Panc1 (cell line): ENCODE data around the gene INPP1. TPM values are rescaled to one million over a fixed set of nuclear protein-coding genes. Genes with fewer than 3 reads are reported as not detected.

ENCODE experiments used
- ATAC-seq: fragments of 200-7000 bp; cut with Tn5 transposase; 2 replicates; pipeline ENCODE4 v1.9.1; 2020; ENCODE audit warnings: mild to moderate bottlenecking, moderate library complexity
- BruUV-seq: library from RNA; stranded (reverse); fragments of 400-500 nt; replicated peaks from 2 replicates; lab custom pipeline; 2021; lab: Mats Ljungman, UMichigan
- CTCF ChIA-PET: fragments of 300-600 bp; sonication (Branson Sonifier 250); formaldehyde crosslinking; loops from one replicate; lab custom pipeline; 2022; ENCODE audit warnings: antibody characterized with exemption; lab: Charles Lee
- POLR2A ChIA-PET: fragments of 300-600 bp; sonication (Branson Sonifier 250); formaldehyde crosslinking; loops from one replicate; lab custom pipeline; 2022; ENCODE audit warnings: antibody characterized with exemption; lab: Charles Lee
- DNase-seq: peaks from one replicate; pipeline ENCODE4 v3.0.0-alpha.2; 2010; ENCODE audit warnings: low read depth, low spot score
- H3K27ac ChIP-seq: 2 replicates; pipeline ENCODE4 v1.5.1; 2011; ENCODE audit warnings: mild to moderate bottlenecking, low read length, inconsistent platforms
- H3K27me3 ChIP-seq: fragments of 200-500 bp; sonication (Bioruptor generic); 2 replicates; pipeline ENCODE4 v1.6.0; 2014; ENCODE audit warnings: low read length, inconsistent platforms; ENCODE audit not compliant: control insufficient read depth, insufficient read depth
- H3K36me3 ChIP-seq: fragments of 200-500 bp; sonication (Bioruptor generic); 2 replicates; pipeline ENCODE4 v1.5.1; 2014; ENCODE audit warnings: inconsistent platforms, mild to moderate bottlenecking, low read length, moderate library complexity; ENCODE audit not compliant: control insufficient read depth, insufficient read depth
- H3K4me1 ChIP-seq: 2 replicates; pipeline ENCODE4 v1.5.1; 2011; ENCODE audit warnings: inconsistent platforms, mild to moderate bottlenecking, low read length, moderate library complexity; ENCODE audit not compliant: control insufficient read depth, insufficient read depth
- H3K4me3 ChIP-seq, 2 experiments: 2 replicates each; pipeline ENCODE4 v1.5.1; 2011 to 2012; ENCODE audit warnings: low read depth in 2 of 2, low read length in 2 of 2, mild to moderate bottlenecking in 2 of 2, inconsistent platforms in 1 of 2, moderate library complexity in 1 of 2
- H3K9me3 ChIP-seq: fragments of 200-500 bp; sonication (Bioruptor generic); 2 replicates; pipeline ENCODE4 v1.5.1; 2014; ENCODE audit warnings: low read depth, mild to moderate bottlenecking, inconsistent platforms, low read length, moderate library complexity; ENCODE audit not compliant: control insufficient read depth, insufficient read depth
- POLR2AphosphoS5 ChIP-seq: IDR thresholded peaks from 2 replicates; pipeline ENCODE4 v1.6.1; 2012; ENCODE audit warnings: mild to moderate bottlenecking, low read depth, low read length, moderate library complexity
- SIN3A ChIP-seq: IDR thresholded peaks from 2 replicates; pipeline ENCODE4 v1.6.1; 2012; ENCODE audit warnings: low read depth, mild to moderate bottlenecking, low read length, moderate library complexity, borderline replicate concordance; ENCODE audit not compliant: insufficient read depth
- TCF7L2 ChIP-seq: IDR thresholded peaks from 2 replicates; pipeline ENCODE4 v1.6.1; 2011; ENCODE audit warnings: mild to moderate bottlenecking, low read depth, low read length, inconsistent platforms
- in situ Hi-C: cut with HindIII; loops from 2 replicates; pipeline ENCODE4 v1.10.0; 2016; ENCODE audit warnings: low sequenced_read_pairs, low pct_unique_long_range_greater_than_20kb
- intact Hi-C: fragments of 100-400 bp; cut with micrococcal nuclease; formaldehyde crosslinking; loops from one replicate; pipeline ENCODE4 v1.10.0; 2022; ENCODE audit not compliant: unreplicated experiment
- total RNA-seq: library from RNA; stranded (reverse); gene quantifications from one replicate; pipeline ENCODE4 v1.2.1, GENCODE V29; 2021; ENCODE audit not compliant: unreplicated experiment
- TF ChIP-seq, protein P1 (sequence below), 2 experiments: IDR thresholded peaks; 2 replicates each; pipeline ENCODE4 v1.6.1; 2011 to 2012; ENCODE audit warnings: low read depth in 2 of 2, control low read depth in 1 of 2, low read length in 1 of 2, mild to moderate bottlenecking in 1 of 2, moderate library complexity in 1 of 2; ENCODE audit not compliant: insufficient read depth in 1 of 2
- TF ChIP-seq, protein P2 (sequence below): fragments of 450-650 bp; IDR thresholded peaks from 2 replicates; pipeline ENCODE4 v1.5.1; 2017; ENCODE audit warnings: mild to moderate bottlenecking

The INPP1 gene
- total RNA-seq, 1 experiment from 2014 or later: 10.8 TPM

DNA sequence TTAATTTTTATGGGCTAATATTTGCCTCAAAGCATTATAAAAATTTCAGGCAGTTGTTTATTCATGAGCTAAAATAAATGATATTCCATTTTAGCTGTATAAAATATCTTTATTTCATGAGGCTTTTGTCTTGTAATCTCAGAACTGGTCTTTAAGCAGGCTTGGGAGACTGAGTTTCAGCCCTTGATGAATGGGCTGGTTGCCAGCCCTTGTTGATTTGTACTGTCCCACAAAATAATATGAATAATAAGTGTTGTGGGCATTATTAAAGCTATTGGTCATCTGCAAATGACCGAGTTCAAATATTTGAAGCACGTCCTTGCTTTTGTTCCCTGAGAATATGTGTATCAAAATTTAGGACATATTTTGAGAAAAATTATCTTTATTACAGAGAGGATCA lies 18.2 kb downstream of the INPP1 start:
- intact Hi-C loops: no loop called here
- in situ Hi-C loops: no loop called here
- CTCF ChIA-PET: no interaction called here

DNA sequence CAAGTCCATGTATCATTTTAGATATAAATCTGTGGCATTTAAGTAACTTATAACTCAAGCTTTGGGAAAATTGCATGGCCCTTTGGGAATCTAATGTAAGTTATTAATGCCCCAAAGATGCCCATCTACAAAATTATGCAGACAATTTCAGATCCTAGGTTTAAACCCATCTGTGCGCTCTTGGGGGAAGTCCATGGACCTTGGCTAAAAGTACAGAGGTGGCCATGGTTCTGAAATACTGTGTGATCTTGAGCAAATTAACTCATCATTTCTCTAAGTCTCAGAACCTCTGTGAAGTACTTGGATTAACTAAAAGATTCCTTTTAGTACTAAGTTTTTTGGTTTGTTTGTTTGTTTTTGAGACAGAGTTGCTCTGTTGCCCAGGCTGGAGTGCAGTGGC lies 19.5 kb downstream of the INPP1 start:
- in situ Hi-C loops (no loop called here), intact Hi-C loops (no loop called here)
- BruUV-seq: no TSS peak
- H3K27ac ChIP-seq: no peak overlapping the region
- POLR2A ChIA-PET: no interaction called here
- CTCF ChIA-PET: no interaction called here
- TF ChIP-seq TCF7L2 (no peak), POLR2AphosphoS5 (no peak)
- no peaks in the 10 kb centered on the region for H3K9me3 ChIP-seq
- H3K4me1 ChIP-seq: peaks cover 9% of the 10 kb centered on the region
- H3K4me3 ChIP-seq: no peak overlapping the region
- DNase-seq: no peak
- H3K27me3 ChIP-seq: no peaks in the 10 kb centered on the region
- no peaks in the 10 kb centered on the region for H3K36me3 ChIP-seq
- ATAC-seq: no peak

More for the DNA sequence above, 18.2 kb downstream of the INPP1 start:
- no peak for ATAC-seq
- no TSS peak for BruUV-seq
- H3K4me1 ChIP-seq: peaks cover 9% of the 10 kb centered on the region
- H3K36me3 ChIP-seq: no peaks in the 10 kb centered on the region
- POLR2A ChIA-PET: no interaction called here
- H3K4me3 ChIP-seq: no peak overlapping the region
- no peaks in the 10 kb centered on the region for H3K9me3 ChIP-seq
- no peak overlapping the region for H3K27ac ChIP-seq
- H3K27me3 ChIP-seq: no peaks in the 10 kb centered on the region
- TF ChIP-seq POLR2AphosphoS5 (no peak), TCF7L2 (no peak), SIN3A (no peak)
- TF ChIP-seq, protein P1, sequence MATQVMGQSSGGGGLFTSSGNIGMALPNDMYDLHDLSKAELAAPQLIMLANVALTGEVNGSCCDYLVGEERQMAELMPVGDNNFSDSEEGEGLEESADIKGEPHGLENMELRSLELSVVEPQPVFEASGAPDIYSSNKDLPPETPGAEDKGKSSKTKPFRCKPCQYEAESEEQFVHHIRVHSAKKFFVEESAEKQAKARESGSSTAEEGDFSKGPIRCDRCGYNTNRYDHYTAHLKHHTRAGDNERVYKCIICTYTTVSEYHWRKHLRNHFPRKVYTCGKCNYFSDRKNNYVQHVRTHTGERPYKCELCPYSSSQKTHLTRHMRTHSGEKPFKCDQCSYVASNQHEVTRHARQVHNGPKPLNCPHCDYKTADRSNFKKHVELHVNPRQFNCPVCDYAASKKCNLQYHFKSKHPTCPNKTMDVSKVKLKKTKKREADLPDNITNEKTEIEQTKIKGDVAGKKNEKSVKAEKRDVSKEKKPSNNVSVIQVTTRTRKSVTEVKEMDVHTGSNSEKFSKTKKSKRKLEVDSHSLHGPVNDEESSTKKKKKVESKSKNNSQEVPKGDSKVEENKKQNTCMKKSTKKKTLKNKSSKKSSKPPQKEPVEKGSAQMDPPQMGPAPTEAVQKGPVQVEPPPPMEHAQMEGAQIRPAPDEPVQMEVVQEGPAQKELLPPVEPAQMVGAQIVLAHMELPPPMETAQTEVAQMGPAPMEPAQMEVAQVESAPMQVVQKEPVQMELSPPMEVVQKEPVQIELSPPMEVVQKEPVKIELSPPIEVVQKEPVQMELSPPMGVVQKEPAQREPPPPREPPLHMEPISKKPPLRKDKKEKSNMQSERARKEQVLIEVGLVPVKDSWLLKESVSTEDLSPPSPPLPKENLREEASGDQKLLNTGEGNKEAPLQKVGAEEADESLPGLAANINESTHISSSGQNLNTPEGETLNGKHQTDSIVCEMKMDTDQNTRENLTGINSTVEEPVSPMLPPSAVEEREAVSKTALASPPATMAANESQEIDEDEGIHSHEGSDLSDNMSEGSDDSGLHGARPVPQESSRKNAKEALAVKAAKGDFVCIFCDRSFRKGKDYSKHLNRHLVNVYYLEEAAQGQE (IDR thresholded peaks at IDR 0.05; ENCODE audit: insufficient read depth in 1 of 2, low read depth in 2 of 2, low read length in 1 of 2): no peak
- TF ChIP-seq, protein P2, sequence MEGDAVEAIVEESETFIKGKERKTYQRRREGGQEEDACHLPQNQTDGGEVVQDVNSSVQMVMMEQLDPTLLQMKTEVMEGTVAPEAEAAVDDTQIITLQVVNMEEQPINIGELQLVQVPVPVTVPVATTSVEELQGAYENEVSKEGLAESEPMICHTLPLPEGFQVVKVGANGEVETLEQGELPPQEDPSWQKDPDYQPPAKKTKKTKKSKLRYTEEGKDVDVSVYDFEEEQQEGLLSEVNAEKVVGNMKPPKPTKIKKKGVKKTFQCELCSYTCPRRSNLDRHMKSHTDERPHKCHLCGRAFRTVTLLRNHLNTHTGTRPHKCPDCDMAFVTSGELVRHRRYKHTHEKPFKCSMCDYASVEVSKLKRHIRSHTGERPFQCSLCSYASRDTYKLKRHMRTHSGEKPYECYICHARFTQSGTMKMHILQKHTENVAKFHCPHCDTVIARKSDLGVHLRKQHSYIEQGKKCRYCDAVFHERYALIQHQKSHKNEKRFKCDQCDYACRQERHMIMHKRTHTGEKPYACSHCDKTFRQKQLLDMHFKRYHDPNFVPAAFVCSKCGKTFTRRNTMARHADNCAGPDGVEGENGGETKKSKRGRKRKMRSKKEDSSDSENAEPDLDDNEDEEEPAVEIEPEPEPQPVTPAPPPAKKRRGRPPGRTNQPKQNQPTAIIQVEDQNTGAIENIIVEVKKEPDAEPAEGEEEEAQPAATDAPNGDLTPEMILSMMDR: no peak
- no peak for DNase-seq

DNA sequence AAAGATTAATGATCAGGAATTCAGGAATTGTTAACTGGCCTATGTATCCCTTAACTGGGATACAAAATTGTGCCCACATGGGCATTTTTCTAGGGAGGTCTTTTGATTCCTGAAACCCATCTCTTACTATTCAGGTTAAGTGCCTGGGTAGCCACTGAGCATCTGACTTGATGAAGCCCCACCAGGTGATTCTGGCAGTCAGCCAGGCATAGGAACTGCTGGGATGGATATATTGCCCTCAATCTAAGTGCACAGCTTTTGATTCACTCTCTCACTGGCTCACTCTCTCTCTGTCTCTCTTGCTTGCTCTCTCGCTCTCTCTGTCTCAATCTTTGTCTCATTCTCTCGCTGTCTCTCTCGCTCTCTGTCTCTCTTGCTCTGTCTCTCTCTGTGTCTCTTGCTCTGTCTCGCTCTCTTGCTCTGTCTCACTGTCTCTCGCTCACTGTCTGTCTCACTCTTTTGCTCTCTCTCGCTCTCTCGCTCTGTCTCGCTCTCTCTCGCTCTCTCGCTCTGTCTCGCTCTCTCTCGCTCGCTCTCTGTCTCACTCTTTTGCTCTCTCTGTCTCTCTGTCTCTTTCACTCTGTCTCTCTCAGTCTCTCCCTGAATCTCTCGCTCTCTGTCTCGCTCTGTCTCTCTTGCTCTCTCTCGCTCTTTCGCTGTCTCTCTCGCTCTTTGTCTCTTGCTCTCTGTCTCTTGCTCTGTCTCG lies 22.3 kb downstream of the INPP1 start:
- in situ Hi-C loops: no loop called here
- H3K27me3 ChIP-seq: no peaks in the 10 kb centered on the region
- H3K27ac ChIP-seq: no peak overlapping the region
- ChIA-PET CTCF (no interaction called here), POLR2A (no interaction called here)
- BruUV-seq: no TSS peak
- no peak for ATAC-seq
- no peaks in the 10 kb centered on the region for H3K9me3 ChIP-seq
- TF ChIP-seq TCF7L2 (no peak), SIN3A (no peak), POLR2AphosphoS5 (no peak)
- TF ChIP-seq, protein P2: no peak
- TF ChIP-seq, protein P1 (IDR thresholded peaks at IDR 0.05; ENCODE audit: insufficient read depth in 1 of 2, low read depth in 2 of 2, low read length in 1 of 2): no peak
- no peak overlapping the region for H3K4me3 ChIP-seq
- no peak for DNase-seq
- H3K36me3 ChIP-seq: no peaks in the 10 kb centered on the region
- intact Hi-C loops: no loop called here
- H3K4me1 ChIP-seq: no peaks in the 10 kb centered on the region
